NCI-H526 (cell line): ENCODE data around the gene CPE.

Experiments used
- DNase-seq, 2 experiments: peaks; one replicate each; lab custom pipeline; 2025; lab: John Stamatoyannopoulos, UW

The CPE gene

DNA sequence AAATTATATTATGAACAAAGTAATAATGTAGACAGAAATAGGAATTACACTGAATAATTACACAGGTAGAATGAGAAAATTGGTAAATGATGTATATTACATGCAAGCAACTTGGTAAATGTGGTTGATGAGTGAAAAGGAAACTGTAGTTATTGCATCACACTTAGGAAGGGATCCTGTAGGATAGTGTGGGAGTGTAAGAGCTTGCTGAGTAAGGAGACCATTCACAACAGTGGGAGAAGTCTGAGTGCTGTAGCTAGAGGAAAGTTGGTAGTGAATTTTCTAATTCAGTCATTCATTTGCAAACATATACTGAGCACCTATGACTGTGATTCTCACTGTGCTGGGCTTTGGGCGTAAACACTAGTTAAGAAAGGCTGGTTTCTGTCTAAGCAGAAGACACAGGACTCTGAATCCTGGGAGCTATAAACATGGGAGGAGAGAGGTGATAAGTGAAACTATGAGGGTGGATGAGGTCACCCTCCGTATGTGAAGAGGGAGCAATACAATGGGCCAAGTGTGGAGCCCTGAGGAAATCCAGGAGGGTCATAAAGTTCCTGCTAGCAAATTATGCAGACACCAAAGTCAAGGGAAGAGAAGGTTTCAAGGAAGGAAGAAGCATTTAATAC lies 14.2 kb upstream of the CPE start:
- DNase-seq: no peak

- DNase-seq: no peak
Measured at GRCh38 chr4:165367040-165367439, 11.8 kb upstream of the CPE start.

GRCh38 chr4:165368114-165368513 lies 10.7 kb upstream of the CPE start:
- DNase-seq: no peak

DNA sequence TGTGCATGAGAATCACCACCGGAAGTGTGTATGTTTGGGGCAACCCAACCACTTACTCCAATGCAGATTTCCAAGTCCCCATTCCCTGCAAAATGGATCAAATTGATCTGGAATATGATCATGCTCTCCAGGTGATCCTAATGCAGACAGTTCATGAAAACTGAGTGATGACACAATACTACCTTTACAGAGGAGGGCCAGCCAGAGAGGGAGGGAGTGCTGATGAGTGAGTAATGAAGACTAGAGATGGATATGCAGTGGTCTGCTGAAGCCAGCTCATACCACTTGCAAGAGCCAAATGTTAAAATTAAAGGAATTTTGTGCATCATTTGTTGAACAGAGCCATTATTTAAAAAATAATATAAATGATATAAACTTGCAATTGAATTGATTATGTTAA lies 10.2 kb upstream of the CPE start:
- DNase-seq: no peak

DNA sequence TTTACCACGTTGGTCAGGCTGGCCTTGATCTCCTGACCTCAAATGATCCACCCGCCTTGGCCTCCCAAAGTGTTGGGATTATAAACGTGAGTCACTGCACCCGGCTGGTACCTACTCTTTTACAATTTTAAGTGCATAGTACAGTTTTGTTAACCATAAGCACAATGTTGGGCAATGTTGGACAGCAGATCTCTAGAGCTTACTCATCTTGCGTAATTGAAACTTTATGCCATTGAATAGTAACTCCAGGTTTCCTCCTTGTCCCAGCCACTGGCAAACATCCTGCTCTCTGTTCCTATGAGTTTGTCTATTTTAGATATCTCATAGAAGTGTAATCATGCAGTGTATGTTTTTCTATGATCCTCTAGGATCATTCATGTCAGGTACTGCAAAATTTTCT lies 9.3 kb upstream of the CPE start:
- DNase-seq: no peak

GRCh38 chr4:165370530-165370929 lies 8.3 kb upstream of the CPE start:
- no peak for DNase-seq

- no peak for DNase-seq
Measured at GRCh38 chr4:165375465-165375864, 3.3 kb upstream of the CPE start.

- no peak for DNase-seq
Measured at GRCh38 chr4:165378398-165378744, 437 bp upstream of the CPE start.

GRCh38 chr4:165379678-165380064 lies 863 bp downstream of the CPE start:
- peak in 1 of 2 experiments; percentile 56 for DNase-seq

DNA sequence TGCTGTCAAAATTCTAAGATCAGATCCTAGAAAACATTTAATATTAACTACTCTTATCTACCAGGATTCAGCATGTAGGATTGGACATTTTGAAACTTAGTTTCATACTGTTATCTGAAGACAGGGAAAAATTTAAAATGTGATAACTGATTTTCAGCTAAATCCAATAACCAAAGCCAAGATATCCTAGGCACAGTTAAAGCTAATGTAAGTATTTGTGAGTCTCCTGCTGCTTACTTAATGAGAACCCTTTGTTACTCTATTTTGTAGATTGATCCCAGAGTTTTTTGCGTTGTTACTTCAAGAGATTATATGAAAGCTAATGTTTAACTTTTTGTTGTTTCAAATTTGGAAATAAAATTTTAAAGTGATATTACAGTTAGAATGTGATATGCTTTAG lies 2.0 kb downstream of the CPE start:
- DNase-seq: no peak

- no peak for DNase-seq
Measured at GRCh38 chr4:165381821-165382373, 3.1 kb downstream of the CPE start.

DNA sequence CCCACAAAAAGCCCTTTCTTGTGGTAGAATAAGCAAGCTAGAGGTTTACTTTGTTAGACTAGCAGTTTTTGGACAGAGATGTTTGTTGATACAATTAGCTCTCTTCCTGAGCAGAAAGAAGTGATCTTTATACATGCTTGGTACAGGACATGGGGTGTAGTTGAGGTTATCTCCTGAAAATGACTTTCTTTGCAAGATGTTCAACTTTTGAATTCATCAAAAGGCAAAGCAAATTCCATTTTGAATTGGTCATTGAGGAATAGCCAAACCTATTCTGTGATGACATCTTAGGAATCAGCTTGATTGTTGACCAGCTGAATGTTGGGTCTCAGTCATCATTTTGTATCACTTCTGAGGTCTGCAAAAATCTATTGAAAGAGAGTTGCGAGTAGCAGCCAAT lies 3.8 kb downstream of the CPE start:
- no peak for DNase-seq

DNA sequence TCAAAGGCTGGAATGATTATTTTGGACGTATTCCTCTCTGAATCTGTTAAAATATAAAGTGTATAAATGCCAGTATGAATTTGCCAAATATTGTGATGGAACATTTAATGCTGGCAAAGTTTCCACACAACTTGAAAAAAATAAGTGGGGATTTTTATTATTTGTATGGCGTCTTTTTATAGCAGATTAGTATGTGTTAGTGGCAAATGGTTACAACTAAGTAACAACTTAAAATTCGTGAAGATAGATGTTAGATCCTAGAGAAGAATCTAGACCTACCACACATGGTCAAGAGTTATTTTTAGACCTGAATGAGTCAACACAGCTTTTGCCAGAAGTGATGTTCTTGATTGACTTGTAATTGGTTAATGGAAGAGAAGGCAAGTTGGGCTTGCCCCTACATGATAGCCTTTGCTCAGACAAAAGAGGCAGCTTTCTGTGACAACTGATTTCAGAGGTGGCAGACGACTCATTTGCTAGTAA lies 4.8 kb downstream of the CPE start:
- DNase-seq: no peak

GRCh38 chr4:165384186-165384585 lies 5.4 kb downstream of the CPE start:
- no peak for DNase-seq

- DNase-seq: peak in 1 of 2 experiments; percentile 48
Measured at GRCh38 chr4:165384598-165384997, 5.8 kb downstream of the CPE start.

- no peak for DNase-seq
Measured at GRCh38 chr4:165385126-165385525, 6.3 kb downstream of the CPE start.

DNA sequence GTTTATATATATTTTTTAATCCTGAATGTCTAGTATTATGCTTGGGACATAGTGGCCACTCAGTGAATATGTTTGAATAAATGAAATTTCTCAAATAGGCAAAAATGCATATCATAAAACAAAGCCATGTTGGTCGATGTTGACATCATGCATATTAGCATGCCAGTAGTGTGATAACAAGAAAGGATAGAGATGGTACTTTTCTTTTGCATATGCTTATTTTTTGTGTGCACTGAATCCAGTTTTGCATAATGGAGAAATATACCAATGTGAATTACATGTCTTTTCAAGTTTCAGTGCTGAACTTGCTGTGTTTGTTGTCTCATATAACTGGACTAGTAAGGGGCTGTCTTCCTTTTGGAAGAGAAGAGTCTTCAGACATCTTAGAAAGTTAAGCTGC lies 7.5 kb downstream of the CPE start:
- DNase-seq: peak; percentile 50 to 56

DNA sequence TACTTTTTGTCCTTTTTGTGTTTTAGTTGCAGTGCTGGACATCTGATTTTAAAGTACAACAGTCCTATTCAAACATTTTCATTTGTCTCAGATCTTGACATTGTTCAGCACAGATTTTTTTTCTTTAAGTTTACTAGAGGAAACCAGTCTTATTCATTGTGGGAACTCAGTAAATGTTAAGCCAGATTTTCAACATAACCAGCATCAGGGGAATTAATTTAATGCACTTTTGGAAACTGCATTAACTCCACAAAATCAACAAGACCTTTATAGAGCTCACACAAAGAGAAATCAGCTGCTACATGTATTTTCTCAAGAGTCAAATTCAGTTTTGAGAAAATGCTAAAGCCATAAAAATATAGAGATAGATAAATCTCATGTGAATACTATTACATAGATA lies 9.9 kb downstream of the CPE start:
- no peak for DNase-seq

- DNase-seq: no peak
Measured at GRCh38 chr4:165393051-165393450, 14.2 kb downstream of the CPE start.

- DNase-seq: no peak
Measured at GRCh38 chr4:165393704-165394103, 14.9 kb downstream of the CPE start.

- DNase-seq: no peak
Measured at GRCh38 chr4:165394275-165394674, 15.5 kb downstream of the CPE start.

DNA sequence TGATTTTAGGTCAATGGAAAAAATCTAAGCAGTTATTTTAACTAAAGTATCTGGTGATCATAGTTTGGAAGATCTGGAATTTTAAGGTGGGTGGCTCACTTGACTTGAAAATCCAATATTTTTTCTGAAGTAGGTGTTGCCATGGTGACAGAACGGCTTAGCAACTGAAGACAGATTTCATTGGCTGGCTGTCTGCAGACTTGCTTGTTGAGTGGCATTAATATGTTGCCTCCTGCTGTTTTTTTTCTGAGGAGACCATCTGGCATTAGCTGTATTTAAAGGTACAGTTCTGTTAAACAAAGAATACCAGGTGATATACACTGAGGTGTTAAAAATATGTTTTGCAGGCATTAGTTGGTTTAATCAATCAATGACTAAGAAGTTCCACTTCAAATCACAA lies 19.8 kb downstream of the CPE start:
- peak; percentile 2 to 34 for DNase-seq

- DNase-seq: no peak
Measured at GRCh38 chr4:165402375-165402774, 23.6 kb downstream of the CPE start.

DNA sequence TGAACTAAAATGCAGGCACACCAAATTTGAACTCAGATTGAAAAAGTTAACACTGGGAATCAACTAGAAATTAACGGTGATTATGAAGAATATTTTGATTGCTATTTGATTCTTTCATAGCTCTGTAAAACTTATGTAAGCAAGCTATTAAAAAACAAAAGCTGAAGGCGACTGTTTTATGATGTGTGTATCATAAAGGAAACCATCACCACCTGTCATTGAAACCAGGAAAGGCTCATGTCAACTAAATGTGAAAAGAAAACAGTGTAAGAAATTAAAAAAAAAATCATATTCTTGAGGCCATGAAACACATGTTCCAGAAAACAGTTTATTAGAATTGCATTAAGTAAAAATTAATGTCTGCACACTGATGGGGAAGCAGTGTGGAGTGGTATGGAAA lies 24.2 kb downstream of the CPE start:
- no peak for DNase-seq
